ENCODE measurements around the gene UGT2B7. TPM values are rescaled to one million over a fixed set of nuclear protein-coding genes. Genes with fewer than 3 reads are reported as not detected.

UGT2B7 gene
- total and polyA plus RNA-seq, 4 experiments from 2014 or later: not detected

DNA sequence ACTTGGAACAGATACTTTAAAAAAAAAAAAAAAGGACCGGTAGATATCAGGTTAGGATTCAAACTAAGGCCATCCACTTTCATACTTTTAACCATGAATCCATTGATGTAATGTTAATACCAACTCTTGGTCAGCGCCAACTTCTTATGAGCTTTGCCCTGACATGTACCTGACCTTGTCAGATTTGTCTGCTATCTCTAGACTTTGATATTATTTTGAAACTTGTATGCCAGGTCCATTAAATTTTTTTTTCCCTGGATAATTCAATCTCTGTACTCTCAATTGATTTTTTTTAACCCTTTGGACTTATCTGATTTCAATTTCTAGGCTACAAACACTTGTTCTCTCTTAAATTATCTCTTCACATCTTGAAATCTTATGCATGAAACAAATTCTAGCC is 27.2 kb upstream of the UGT2B7 start:
- Mint-ChIP-seq H3K27me3 (no peaks in the 10 kb centered on the region), H3K4me1 (no peaks in the 10 kb centered on the region), H3K4me3 (no peak overlapping the region), H3K9me3 (no peaks in the 10 kb centered on the region), H3K27ac (no peak overlapping the region), H3K36me3 (no peaks in the 10 kb centered on the region)
- CTCF ChIA-PET (ENCODE audit: partially characterized antibody): no interaction called here
- H3K27ac ChIP-seq (ENCODE audit: low read depth, low read length): no peak overlapping the region
- H3K36me3 ChIP-seq (ENCODE audit: insufficient read depth, low read length): no peaks in the 10 kb centered on the region
- POLR2A ChIA-PET (ENCODE audit: partially characterized antibody): no interaction called here
- H3K9me3 ChIP-seq (ENCODE audit: control insufficient read depth in 1 of 2, low read length in 2 of 2): no peaks in the 10 kb centered on the region
- intact Hi-C loops (cut with micrococcal nuclease): no loop called here
- no peak overlapping the region for H3K4me3 ChIP-seq (ENCODE audit: low read length in 2 of 2)
- no peaks in the 10 kb centered on the region for H3K27me3 ChIP-seq (ENCODE audit: insufficient read depth, low read length)
- DNase-seq: no peak
- no peaks in the 10 kb centered on the region for H3K4me1 ChIP-seq (ENCODE audit: insufficient read depth, low read length)

DNA sequence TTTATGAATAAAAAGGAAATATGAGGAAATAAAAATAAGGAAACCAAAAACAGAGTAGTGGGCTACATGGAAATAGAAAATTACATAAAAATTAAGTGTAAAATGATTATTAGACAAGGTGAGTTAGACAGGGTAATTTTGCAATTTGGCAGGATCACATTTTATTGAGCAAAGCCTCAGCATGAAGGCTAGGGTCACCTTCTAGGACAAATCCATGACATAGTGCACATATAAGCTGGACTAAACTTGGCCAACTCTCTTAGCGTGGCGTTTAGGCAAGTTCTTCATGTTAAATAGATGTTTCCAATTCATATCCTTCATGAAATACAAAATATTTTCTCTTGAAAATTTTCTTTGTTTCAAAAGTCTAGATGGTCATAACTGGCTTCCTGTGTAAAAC is 25.7 kb upstream of the UGT2B7 start:
- Histone ChIP-seq H3K27ac (ENCODE audit: low read depth, low read length) (no peak overlapping the region), H3K36me3 (ENCODE audit: insufficient read depth, low read length) (no peaks in the 10 kb centered on the region), H3K4me1 (ENCODE audit: insufficient read depth, low read length) (no peaks in the 10 kb centered on the region), H3K9me3 (ENCODE audit: control insufficient read depth in 1 of 2, low read length in 2 of 2) (no peaks in the 10 kb centered on the region), H3K27me3 (ENCODE audit: insufficient read depth, low read length) (no peaks in the 10 kb centered on the region), H3K4me3 (ENCODE audit: low read length in 2 of 2) (no peak overlapping the region)
- no peaks in the 10 kb centered on the region for H3K4me1 Mint-ChIP-seq
- ChIA-PET POLR2A (ENCODE audit: partially characterized antibody) (no interaction called here), CTCF (ENCODE audit: partially characterized antibody) (no interaction called here)
- no peak for DNase-seq
- no peaks in the 10 kb centered on the region for H3K27me3 Mint-ChIP-seq
- H3K27ac Mint-ChIP-seq: no peak overlapping the region
- H3K4me3 Mint-ChIP-seq: no peak overlapping the region
- intact Hi-C loops (cut with micrococcal nuclease): no loop called here
- no peaks in the 10 kb centered on the region for H3K36me3 Mint-ChIP-seq
- H3K9me3 Mint-ChIP-seq: no peaks in the 10 kb centered on the region

DNA sequence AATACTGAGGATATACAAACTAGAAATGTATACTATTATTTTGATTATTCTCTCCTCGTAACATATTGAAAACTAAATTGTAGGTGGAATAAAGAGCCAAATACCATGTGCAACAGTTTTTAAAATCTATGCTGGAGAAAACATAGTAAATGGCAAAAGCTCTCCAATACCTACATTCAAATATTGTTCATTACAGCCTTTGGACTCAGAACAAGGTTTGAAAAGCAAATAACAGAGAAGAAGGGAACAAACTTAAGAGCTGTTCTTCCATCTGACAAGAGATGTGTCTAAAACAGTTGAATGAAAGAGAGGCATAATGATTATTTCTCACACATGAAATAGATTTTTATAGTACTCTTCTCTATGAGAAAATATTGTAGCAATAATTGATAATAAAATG is 25.0 kb upstream of the UGT2B7 start:
- POLR2A ChIA-PET (ENCODE audit: partially characterized antibody): no interaction called here
- no peak overlapping the region for H3K27ac Mint-ChIP-seq
- no peaks in the 10 kb centered on the region for H3K9me3 Mint-ChIP-seq

GRCh38 chr4:69073375-69073774 is 22.9 kb upstream of the UGT2B7 start:
- no peaks in the 10 kb centered on the region for H3K36me3 Mint-ChIP-seq
- H3K36me3 ChIP-seq (ENCODE audit: insufficient read depth, low read length): no peaks in the 10 kb centered on the region
- H3K4me3 Mint-ChIP-seq: no peak overlapping the region
- H3K27ac ChIP-seq (ENCODE audit: low read depth, low read length): no peak overlapping the region
- H3K4me1 Mint-ChIP-seq: no peaks in the 10 kb centered on the region
- intact Hi-C loops (cut with micrococcal nuclease): no loop called here
- ChIA-PET POLR2A (ENCODE audit: partially characterized antibody) (no interaction called here), CTCF (ENCODE audit: partially characterized antibody) (no interaction called here)
- DNase-seq: no peak
- H3K9me3 ChIP-seq (ENCODE audit: control insufficient read depth in 1 of 2, low read length in 2 of 2): no peaks in the 10 kb centered on the region
- no peak overlapping the region for H3K27ac Mint-ChIP-seq
- H3K4me1 ChIP-seq (ENCODE audit: insufficient read depth, low read length): no peaks in the 10 kb centered on the region
- H3K4me3 ChIP-seq (ENCODE audit: low read length in 2 of 2): no peak overlapping the region
- no peaks in the 10 kb centered on the region for H3K27me3 Mint-ChIP-seq
- no peaks in the 10 kb centered on the region for H3K27me3 ChIP-seq (ENCODE audit: insufficient read depth, low read length)
- H3K9me3 Mint-ChIP-seq: peaks cover 0 to 4% (median 0%) of the 10 kb centered on the region in 8 donors

More for the DNA sequence above, 25.0 kb upstream of the UGT2B7 start:
- no peaks in the 10 kb centered on the region for H3K9me3 ChIP-seq (ENCODE audit: control insufficient read depth in 1 of 2, low read length in 2 of 2)
- no peak overlapping the region for H3K27ac ChIP-seq (ENCODE audit: low read depth, low read length)
- DNase-seq: no peak
- Mint-ChIP-seq H3K36me3 (no peaks in the 10 kb centered on the region), H3K4me1 (no peaks in the 10 kb centered on the region), H3K4me3 (no peak overlapping the region), H3K27me3 (no peaks in the 10 kb centered on the region)
- H3K4me3 ChIP-seq (ENCODE audit: low read length in 2 of 2): no peak overlapping the region
- no peaks in the 10 kb centered on the region for H3K4me1 ChIP-seq (ENCODE audit: insufficient read depth, low read length)
- no peaks in the 10 kb centered on the region for H3K27me3 ChIP-seq (ENCODE audit: insufficient read depth, low read length)
- no peaks in the 10 kb centered on the region for H3K36me3 ChIP-seq (ENCODE audit: insufficient read depth, low read length)
- intact Hi-C loops (cut with micrococcal nuclease): no loop called here
- CTCF ChIA-PET (ENCODE audit: partially characterized antibody): no interaction called here

DNA sequence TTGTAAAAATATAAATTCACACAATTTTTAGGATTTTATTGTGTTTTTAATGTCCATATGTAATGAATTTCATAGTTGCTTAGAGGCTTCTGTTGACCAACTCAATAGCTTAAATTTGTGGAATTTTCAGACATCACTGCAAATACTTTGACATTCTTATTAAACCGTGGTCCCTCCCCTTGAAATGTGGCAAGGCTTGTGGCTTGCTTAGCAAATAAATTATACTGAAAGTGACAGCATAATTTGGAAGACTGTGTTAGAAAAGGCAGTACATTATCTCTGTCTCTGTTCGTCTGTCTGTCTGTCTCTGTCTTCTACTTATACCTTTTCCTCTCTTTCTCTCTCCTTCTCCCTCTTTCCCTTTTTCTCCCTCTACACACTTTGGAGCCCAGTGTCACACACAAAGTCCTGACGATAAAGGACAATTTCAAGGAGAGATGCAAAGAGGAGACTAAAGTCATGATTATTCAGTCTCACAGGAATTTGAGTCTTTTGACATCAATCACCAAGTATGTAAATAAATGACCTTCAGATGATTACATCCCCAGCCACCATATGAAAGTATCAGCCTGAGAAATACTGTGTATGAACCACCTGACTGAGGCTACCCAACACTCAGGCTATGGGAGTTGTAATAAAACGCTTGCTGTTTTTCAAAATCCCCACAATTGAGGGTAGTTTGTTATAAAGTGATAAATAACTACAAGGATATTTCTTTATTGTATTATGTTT is 21.0 kb upstream of the UGT2B7 start:
- Histone ChIP-seq H3K9me3 (ENCODE audit: control insufficient read depth in 1 of 2, low read length in 2 of 2) (no peaks in the 10 kb centered on the region), H3K36me3 (ENCODE audit: insufficient read depth, low read length) (no peaks in the 10 kb centered on the region), H3K4me3 (ENCODE audit: low read length in 2 of 2) (no peak overlapping the region), H3K27ac (ENCODE audit: low read depth, low read length) (no peak overlapping the region), H3K4me1 (ENCODE audit: insufficient read depth, low read length) (no peaks in the 10 kb centered on the region), H3K27me3 (ENCODE audit: insufficient read depth, low read length) (no peaks in the 10 kb centered on the region)
- CTCF ChIA-PET (ENCODE audit: partially characterized antibody): no interaction called here
- no peak for DNase-seq
- H3K36me3 Mint-ChIP-seq: no peaks in the 10 kb centered on the region
- H3K9me3 Mint-ChIP-seq: peaks cover 0 to 4% (median 0%) of the 10 kb centered on the region in 8 donors
- no peak overlapping the region for H3K27ac Mint-ChIP-seq
- no peak overlapping the region for H3K4me3 Mint-ChIP-seq
- no peaks in the 10 kb centered on the region for H3K27me3 Mint-ChIP-seq
- intact Hi-C loops (cut with micrococcal nuclease): no loop called here
- POLR2A ChIA-PET (ENCODE audit: partially characterized antibody): no interaction called here
- no peaks in the 10 kb centered on the region for H3K4me1 Mint-ChIP-seq

DNA sequence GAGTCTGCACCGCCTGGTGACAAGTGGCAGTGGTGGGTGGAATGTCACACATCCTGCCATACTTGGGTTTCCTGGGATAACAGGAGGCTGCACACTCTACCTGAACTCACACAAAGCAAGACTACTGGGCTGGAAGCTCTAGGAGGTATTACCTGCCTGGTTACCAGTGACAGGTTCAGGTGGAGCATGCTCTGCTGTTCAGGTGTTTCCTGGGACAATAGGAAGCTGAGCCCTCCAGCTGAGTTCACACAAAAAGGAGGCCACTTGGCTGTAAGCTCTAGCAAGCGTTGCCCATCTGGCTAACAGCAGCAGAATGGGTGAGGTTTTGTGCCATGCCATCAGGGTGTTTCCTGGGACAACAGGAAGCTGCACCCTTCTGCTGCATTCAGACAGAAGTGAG is 17.4 kb upstream of the UGT2B7 start:
- DNase-seq: no peak
- H3K27ac ChIP-seq (ENCODE audit: low read depth, low read length): no peak overlapping the region
- Mint-ChIP-seq H3K27ac (no peak overlapping the region), H3K36me3 (no peaks in the 10 kb centered on the region), H3K4me3 (no peak overlapping the region), H3K27me3 (no peaks in the 10 kb centered on the region), H3K9me3 (peaks cover 0 to 4% (median 0%) of the 10 kb centered on the region in 8 donors), H3K4me1 (no peaks in the 10 kb centered on the region)
- H3K9me3 ChIP-seq (ENCODE audit: control insufficient read depth in 1 of 2, low read length in 2 of 2): no peaks in the 10 kb centered on the region
- intact Hi-C loops (cut with micrococcal nuclease): no loop called here
- no peaks in the 10 kb centered on the region for H3K4me1 ChIP-seq (ENCODE audit: insufficient read depth, low read length)
- no peak overlapping the region for H3K4me3 ChIP-seq (ENCODE audit: low read length in 2 of 2)
- ChIA-PET CTCF (ENCODE audit: partially characterized antibody) (no interaction called here), POLR2A (ENCODE audit: partially characterized antibody) (no interaction called here)
- no peaks in the 10 kb centered on the region for H3K36me3 ChIP-seq (ENCODE audit: insufficient read depth, low read length)
- no peaks in the 10 kb centered on the region for H3K27me3 ChIP-seq (ENCODE audit: insufficient read depth, low read length)

GRCh38 chr4:69088473-69088872 is 7.8 kb upstream of the UGT2B7 start:
- ChIA-PET POLR2A (ENCODE audit: partially characterized antibody) (no interaction called here), CTCF (ENCODE audit: partially characterized antibody) (no interaction called here)
- Histone ChIP-seq H3K9me3 (ENCODE audit: control insufficient read depth in 1 of 2, low read length in 2 of 2) (no peaks in the 10 kb centered on the region), H3K4me3 (ENCODE audit: low read length in 2 of 2) (no peak overlapping the region), H3K4me1 (ENCODE audit: insufficient read depth, low read length) (no peaks in the 10 kb centered on the region), H3K27me3 (ENCODE audit: insufficient read depth, low read length) (no peaks in the 10 kb centered on the region), H3K27ac (ENCODE audit: low read depth, low read length) (no peak overlapping the region), H3K36me3 (ENCODE audit: insufficient read depth, low read length) (no peaks in the 10 kb centered on the region)
- Mint-ChIP-seq H3K36me3 (no peaks in the 10 kb centered on the region), H3K27ac (no peak overlapping the region), H3K27me3 (no peaks in the 10 kb centered on the region), H3K4me3 (no peak overlapping the region), H3K9me3 (peaks cover 2 to 4% (median 3%) of the 10 kb centered on the region in 8 donors), H3K4me1 (no peaks in the 10 kb centered on the region)
- no peak for DNase-seq
- intact Hi-C loops (cut with micrococcal nuclease): no loop called here

DNA sequence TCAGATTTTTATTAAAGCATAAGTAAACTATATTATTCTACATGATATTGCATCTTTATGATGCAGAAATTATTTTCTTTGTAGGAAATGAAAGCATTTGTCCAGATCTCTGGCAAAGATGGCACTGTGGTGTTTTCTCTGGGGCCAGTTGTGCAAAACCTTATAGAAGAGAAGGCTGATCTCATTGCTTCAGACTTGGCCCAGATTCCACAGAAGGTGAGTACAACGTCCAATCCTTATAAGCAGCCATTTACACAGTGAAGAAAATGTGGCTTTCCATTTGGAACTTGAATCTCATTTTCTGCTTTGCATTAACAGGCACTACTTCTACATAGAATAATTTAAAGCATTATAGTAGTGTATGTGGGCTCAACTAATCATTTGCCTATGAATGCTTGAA is 6.9 kb upstream of the UGT2B7 start:
- Mint-ChIP-seq H3K4me3 (no peak overlapping the region), H3K4me1 (no peaks in the 10 kb centered on the region), H3K27me3 (no peaks in the 10 kb centered on the region), H3K9me3 (peaks cover 2 to 4% (median 3%) of the 10 kb centered on the region in 8 donors), H3K27ac (no peak overlapping the region), H3K36me3 (no peaks in the 10 kb centered on the region)
- Histone ChIP-seq H3K36me3 (ENCODE audit: insufficient read depth, low read length) (no peaks in the 10 kb centered on the region), H3K27ac (ENCODE audit: low read depth, low read length) (no peak overlapping the region), H3K9me3 (ENCODE audit: control insufficient read depth in 1 of 2, low read length in 2 of 2) (no peaks in the 10 kb centered on the region), H3K4me1 (ENCODE audit: insufficient read depth, low read length) (no peaks in the 10 kb centered on the region), H3K27me3 (ENCODE audit: insufficient read depth, low read length) (no peaks in the 10 kb centered on the region), H3K4me3 (ENCODE audit: low read length in 2 of 2) (no peak overlapping the region)
- intact Hi-C loops (cut with micrococcal nuclease): no loop called here
- CTCF ChIA-PET (ENCODE audit: partially characterized antibody): no interaction called here
- POLR2A ChIA-PET (ENCODE audit: partially characterized antibody): no interaction called here
- DNase-seq: no peak
